H9 (cell line): ENCODE results near the gene TTC7B. TPM values are rescaled to one million over a fixed set of nuclear protein-coding genes. Genes with fewer than 3 reads are reported as not detected.

Source experiments
- DNase-seq: peaks from one replicate; pipeline ENCODE4 v3.0.0-alpha.2; 2017
- H2AFZ ChIP-seq: one replicate; pipeline ENCODE4 v1.6.1; 2013; ENCODE audit warnings: mild to moderate bottlenecking, low read length, control low read depth, moderate library complexity
- H2AK5ac ChIP-seq: 2 replicates; pipeline ENCODE4 v1.6.1; 2013; ENCODE audit warnings: low read length, control low read depth, mixed read lengths; ENCODE audit not compliant: insufficient read length
- H2BK120ac ChIP-seq: one replicate; pipeline ENCODE4 v1.6.1; 2013; ENCODE audit warnings: low read depth, mild to moderate bottlenecking, low read length, control low read depth, inconsistent platforms; ENCODE audit not compliant: poor library complexity, severe bottlenecking
- H2BK12ac ChIP-seq: 2 replicates; pipeline ENCODE4 v1.6.1; 2013; ENCODE audit warnings: low read length, control low read depth, mixed read lengths, low read depth; ENCODE audit not compliant: insufficient read length
- H2BK15ac ChIP-seq: 2 replicates; pipeline ENCODE4 v1.6.1; 2013; ENCODE audit warnings: low read depth, low read length, control low read depth
- H2BK20ac ChIP-seq: one replicate; pipeline ENCODE4 v1.6.1; 2013; ENCODE audit warnings: low read depth, mild to moderate bottlenecking, low read length, control low read depth, inconsistent platforms; ENCODE audit not compliant: poor library complexity, severe bottlenecking
- H2BK5ac ChIP-seq: 2 replicates; pipeline ENCODE4 v1.6.1; 2013; ENCODE audit warnings: low read length, control low read depth, mixed read lengths; ENCODE audit not compliant: insufficient read length
- H3K14ac ChIP-seq: 2 replicates; pipeline ENCODE4 v1.6.1; 2013; ENCODE audit warnings: low read length, control low read depth; ENCODE audit not compliant: insufficient read depth
- H3K18ac ChIP-seq: 2 replicates; pipeline ENCODE4 v1.6.1; 2013; ENCODE audit warnings: low read depth, mild to moderate bottlenecking, mixed read lengths, low read length, control low read depth; ENCODE audit not compliant: insufficient read length
- H3K23ac ChIP-seq: 2 replicates; pipeline ENCODE4 v1.6.1; 2013; ENCODE audit warnings: low read length, control low read depth, mixed read lengths, low read depth; ENCODE audit not compliant: insufficient read length
- H3K23me2 ChIP-seq: 2 replicates; pipeline ENCODE4 v1.6.1; 2013; ENCODE audit warnings: low read depth, mild to moderate bottlenecking, mixed read lengths, low read length, control low read depth; ENCODE audit not compliant: insufficient read length, poor library complexity, severe bottlenecking
- H3K27ac ChIP-seq: 2 replicates; pipeline ENCODE4 v1.5.1; 2013; ENCODE audit warnings: low read length, control low read depth, mixed read lengths, low read depth; ENCODE audit not compliant: insufficient read length
- H3K27me3 ChIP-seq: 2 replicates; pipeline ENCODE4 v1.6.1; 2013; ENCODE audit warnings: low read length, control low read depth, inconsistent platforms; ENCODE audit not compliant: insufficient read depth
- H3K4ac ChIP-seq: 2 replicates; pipeline ENCODE4 v1.6.1; 2013; ENCODE audit warnings: low read depth, mild to moderate bottlenecking, control low read depth, inconsistent platforms, low read length, moderate library complexity
- H3K4me1 ChIP-seq: 2 replicates; pipeline ENCODE4 v1.6.1; 2013; ENCODE audit warnings: low read length, control low read depth, inconsistent platforms; ENCODE audit not compliant: insufficient read depth
- H3K4me2 ChIP-seq: 2 replicates; pipeline ENCODE4 v1.6.1; 2013; ENCODE audit warnings: low read length, control low read depth, mixed read lengths; ENCODE audit not compliant: insufficient read length, insufficient read depth
- H3K56ac ChIP-seq: 2 replicates; pipeline ENCODE4 v1.6.1; 2013; ENCODE audit warnings: low read depth, mild to moderate bottlenecking, mixed read lengths, low read length, control low read depth; ENCODE audit not compliant: insufficient read length
- H3K79me1 ChIP-seq: 2 replicates; pipeline ENCODE4 v1.6.1; 2013; ENCODE audit warnings: low read depth, mild to moderate bottlenecking, moderate library complexity, low read length, control low read depth, inconsistent platforms; ENCODE audit not compliant: insufficient read depth, poor library complexity, severe bottlenecking
- H3K79me2 ChIP-seq: 2 replicates; pipeline ENCODE4 v1.6.1; 2013; ENCODE audit warnings: low read length, control low read depth, inconsistent platforms; ENCODE audit not compliant: insufficient read depth
- H3K9ac ChIP-seq: 2 replicates; pipeline ENCODE4 v1.6.1; 2013; ENCODE audit warnings: low read length, control low read depth, mixed read lengths; ENCODE audit not compliant: insufficient read length; ENCODE audit errors: extremely low read depth
- H3K9me3 ChIP-seq: one replicate; pipeline ENCODE4 v1.6.1; 2013; ENCODE audit warnings: low read depth, low read length, inconsistent platforms; ENCODE audit not compliant: control insufficient read depth
- H3T11ph ChIP-seq: one replicate; pipeline ENCODE4 v1.6.1; 2013; ENCODE audit warnings: mild to moderate bottlenecking, low read length, control low read depth, inconsistent platforms
- H4K20me1 ChIP-seq: one replicate; pipeline ENCODE4 v1.6.1; 2013; ENCODE audit not compliant: control insufficient read depth, insufficient read length, insufficient read depth
- H4K5ac ChIP-seq: 2 replicates; pipeline ENCODE4 v1.6.1; 2013; ENCODE audit warnings: low read depth, mild to moderate bottlenecking, mixed read lengths, low read length, control low read depth; ENCODE audit not compliant: insufficient read length
- H4K8ac ChIP-seq: replicated peaks from 2 replicates; pipeline ENCODE4 v1.6.1; 2013; ENCODE audit warnings: low read length, control low read depth, mixed read lengths, low read depth; ENCODE audit not compliant: insufficient read length
- H4K91ac ChIP-seq: 2 replicates; pipeline ENCODE4 v1.6.1; 2013; ENCODE audit warnings: low read depth, mild to moderate bottlenecking, moderate library complexity, mixed read lengths, low read length, control low read depth; ENCODE audit not compliant: insufficient read length
- H3K27ac Mint-ChIP-seq, 3 experiments: 2 replicates in 2 of 3; 3 replicates in 1 of 3; pipeline ENCODE4 v1.8.0; 2020 to 2021; ENCODE audit warnings: mixed read lengths in 3 of 3, mild to moderate bottlenecking in 1 of 3, moderate library complexity in 1 of 3
- H3K27me3 Mint-ChIP-seq: 2 replicates; pipeline ENCODE4 v1.8.0; 2021; ENCODE audit warnings: low read depth, mild to moderate bottlenecking, moderate library complexity, mixed read lengths
- H3K36me3 Mint-ChIP-seq, 3 experiments: 2 replicates in 2 of 3; 3 replicates in 1 of 3; pipeline ENCODE4 v1.8.0; 2020 to 2021; ENCODE audit warnings: low read depth in 3 of 3, mixed read lengths in 3 of 3; ENCODE audit not compliant: insufficient read depth in 1 of 3
- H3K4me1 Mint-ChIP-seq, 2 experiments: 2 replicates each; pipeline ENCODE4 v1.8.0; 2020; ENCODE audit warnings: mixed read lengths in 2 of 2
- H3K4me3 Mint-ChIP-seq, 2 experiments: 2 replicates in 1 of 2; 3 replicates in 1 of 2; pipeline ENCODE4 v1.8.0; 2020 to 2021; ENCODE audit warnings: mild to moderate bottlenecking in 2 of 2, mixed read lengths in 2 of 2, moderate library complexity in 1 of 2
- H3K9me3 Mint-ChIP-seq, 2 experiments: 2 replicates in 1 of 2; 3 replicates in 1 of 2; pipeline ENCODE4 v1.8.0; 2020; ENCODE audit warnings: mild to moderate bottlenecking in 2 of 2, mixed read lengths in 2 of 2, moderate library complexity in 1 of 2
- WGBS: extraction: QIAGEN DNeasy Blood & Tissue Kit; methylation state at CpG from one replicate; pipeline ENCODE4 v1.1.7; 2013; ENCODE audit warnings: missing lambda C conversion rate, low lambda C conversion rate, mixed read lengths; ENCODE audit not compliant: insufficient read length; ENCODE audit errors: extremely low coverage; 5-methylcytosine and 5-hydroxymethylcytosine counted together
- total RNA-seq: library from RNA; stranded (reverse); gene quantifications from 2 replicates; pipeline ENCODE4 v1.2.1, GENCODE V29; 2021
- TF ChIP-seq, protein P1 (sequence below): fragments of 200-600 bp; sonication (generic); conservative IDR thresholded peaks from 3 replicates; pipeline ENCODE4 v1.8.0; 2021; ENCODE audit warnings: antibody characterized with exemption, mild to moderate bottlenecking

Gene TTC7B
- total RNA-seq, 1 experiment from 2014 or later, result 33.7 TPM

DNA sequence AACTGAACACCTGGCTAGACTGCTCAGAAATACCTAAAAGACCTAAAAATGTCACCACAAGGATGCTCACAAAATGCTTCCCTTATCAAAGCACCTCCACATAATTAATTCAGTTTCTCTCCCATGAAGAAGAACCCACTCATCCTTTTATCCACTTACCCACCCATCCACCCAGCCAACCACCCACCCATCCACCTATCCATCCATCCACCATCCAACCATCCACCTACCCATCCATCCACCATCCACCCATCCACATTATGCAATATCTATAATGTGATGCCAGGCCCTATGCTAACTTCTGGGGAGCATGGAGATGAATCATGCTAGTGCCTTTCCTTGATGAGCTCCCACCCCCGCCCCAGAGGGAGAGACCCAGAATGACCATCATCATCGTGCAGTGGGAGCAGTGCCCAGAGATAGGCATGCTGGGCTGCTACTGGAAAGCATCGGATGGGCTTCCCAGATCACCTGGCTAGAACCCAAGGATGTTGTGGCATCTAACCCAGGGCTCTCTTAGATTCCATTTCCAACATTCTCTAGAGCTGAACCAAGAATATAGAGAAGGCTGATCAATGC, 166.6 kb downstream of the TTC7B start:
- H4K8ac ChIP-seq, result no peak overlapping the region
- Mint-ChIP-seq H3K9me3 (no peaks in the 10 kb centered on the region), H3K4me3 (no peak overlapping the region), H3K27ac (peak overlapping the region in 2 of 3 experiments; percentile 54 to 71; a peak in 2 of 7 replicates), H3K27me3 (no peaks in the 10 kb centered on the region), H3K4me1 (peaks cover 54 to 55% of the 10 kb centered on the region in 2 experiments), H3K36me3 (peaks cover 0 to 8% (median 5%) of the 10 kb centered on the region in 3 experiments; a peak in 1 of 7 replicates)
- H3K9ac ChIP-seq, result no peak overlapping the region
- DNase-seq, result no peak
- H2BK15ac ChIP-seq, result no peak overlapping the region
- no peak overlapping the region for H4K5ac ChIP-seq
- H3K4me2 ChIP-seq, result no peak overlapping the region
- H2BK5ac ChIP-seq, result no peak overlapping the region
- no peak overlapping the region for H3T11ph ChIP-seq
- H2BK20ac ChIP-seq, result no peak overlapping the region
- H3K23me2 ChIP-seq, result no peaks in the 10 kb centered on the region
- H4K91ac ChIP-seq, result no peak overlapping the region
- H3K9me3 ChIP-seq, result no peaks in the 10 kb centered on the region
- H3K14ac ChIP-seq, result no peak overlapping the region
- H3K27me3 ChIP-seq, result no peaks in the 10 kb centered on the region
- TF ChIP-seq, protein P1, sequence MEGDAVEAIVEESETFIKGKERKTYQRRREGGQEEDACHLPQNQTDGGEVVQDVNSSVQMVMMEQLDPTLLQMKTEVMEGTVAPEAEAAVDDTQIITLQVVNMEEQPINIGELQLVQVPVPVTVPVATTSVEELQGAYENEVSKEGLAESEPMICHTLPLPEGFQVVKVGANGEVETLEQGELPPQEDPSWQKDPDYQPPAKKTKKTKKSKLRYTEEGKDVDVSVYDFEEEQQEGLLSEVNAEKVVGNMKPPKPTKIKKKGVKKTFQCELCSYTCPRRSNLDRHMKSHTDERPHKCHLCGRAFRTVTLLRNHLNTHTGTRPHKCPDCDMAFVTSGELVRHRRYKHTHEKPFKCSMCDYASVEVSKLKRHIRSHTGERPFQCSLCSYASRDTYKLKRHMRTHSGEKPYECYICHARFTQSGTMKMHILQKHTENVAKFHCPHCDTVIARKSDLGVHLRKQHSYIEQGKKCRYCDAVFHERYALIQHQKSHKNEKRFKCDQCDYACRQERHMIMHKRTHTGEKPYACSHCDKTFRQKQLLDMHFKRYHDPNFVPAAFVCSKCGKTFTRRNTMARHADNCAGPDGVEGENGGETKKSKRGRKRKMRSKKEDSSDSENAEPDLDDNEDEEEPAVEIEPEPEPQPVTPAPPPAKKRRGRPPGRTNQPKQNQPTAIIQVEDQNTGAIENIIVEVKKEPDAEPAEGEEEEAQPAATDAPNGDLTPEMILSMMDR, result no peak
- H3K79me2 ChIP-seq, result no peaks in the 10 kb centered on the region
- H3K79me1 ChIP-seq, result no peaks in the 10 kb centered on the region
- no peaks in the 10 kb centered on the region for H4K20me1 ChIP-seq
- no CpG with 5 or more reads among the region's 3 CpGs for WGBS
- H3K23ac ChIP-seq, result no peak overlapping the region
- no peak overlapping the region for H2AFZ ChIP-seq
- no peak overlapping the region for H2BK120ac ChIP-seq
- no peak overlapping the region for H3K18ac ChIP-seq
- no peak overlapping the region for H2BK12ac ChIP-seq
- H3K27ac ChIP-seq, result no peak overlapping the region
- no peak overlapping the region for H2AK5ac ChIP-seq
- H3K4ac ChIP-seq, result no peak overlapping the region
- no peak overlapping the region for H3K56ac ChIP-seq
- H3K4me1 ChIP-seq, result peaks cover 13% of the 10 kb centered on the region; the same call in 1 of the 2 replicates
